Measurements from ENCODE around the gene PSMD8.
"Not testable (repeated sequence)": the region's sequence is repeated elsewhere in the genome, so short reads cannot be mapped to it uniquely, and the experiment has no call there.

PSMD8 gene

GRCh38 chr19:38362076-38362945 is 12.1 kb upstream of the PSMD8 start:
- peak; percentile 81 for DNase-seq

GRCh38 chr19:38362946-38363688 is 11.3 kb upstream of the PSMD8 start:
- DNase-seq = not testable (repeated sequence)

- DNase-seq = no peak
These were observed 7.3 kb upstream of the PSMD8 start for GRCh38 chr19:38367041-38367440.

GRCh38 chr19:38369584-38369983 is 4.8 kb upstream of the PSMD8 start:
- no peak for DNase-seq

GRCh38 chr19:38370299-38370698 is 4.1 kb upstream of the PSMD8 start:
- DNase-seq = no peak

- no peak for DNase-seq
These were observed 3.3 kb upstream of the PSMD8 start for GRCh38 chr19:38371081-38371480.

GRCh38 chr19:38373907-38374331 is 452 bp upstream of the PSMD8 start:
- DNase-seq = no peak

GRCh38 chr19:38375098-38375493 is 725 bp downstream of the PSMD8 start:
- DNase-seq = peak; percentile 22

GRCh38 chr19:38375748-38376147 is 1.4 kb downstream of the PSMD8 start:
- no peak for DNase-seq

GRCh38 chr19:38376576-38376975 is 2.2 kb downstream of the PSMD8 start:
- DNase-seq = no peak

- no peak for DNase-seq
These were observed 2.7 kb downstream of the PSMD8 start for GRCh38 chr19:38377052-38377451.

GRCh38 chr19:38378866-38379265 is 4.5 kb downstream of the PSMD8 start:
- DNase-seq = no peak

- no peak for DNase-seq
These were observed 6.8 kb downstream of the PSMD8 start for GRCh38 chr19:38381138-38381537.

GRCh38 chr19:38383184-38383583 is 8.8 kb downstream of the PSMD8 start:
- DNase-seq = no peak

- DNase-seq = no peak
These were observed 9.4 kb downstream of the PSMD8 start for GRCh38 chr19:38383743-38384142.

GRCh38 chr19:38384209-38385027 is 10.0 kb downstream of the PSMD8 start:
- no peak for DNase-seq

GRCh38 chr19:38385057-38385803 is 10.9 kb downstream of the PSMD8 start:
- DNase-seq = no peak

- no peak for DNase-seq
These were observed 11.5 kb downstream of the PSMD8 start for GRCh38 chr19:38385804-38386257.

- no peak for DNase-seq
These were observed 12.1 kb downstream of the PSMD8 start for GRCh38 chr19:38386300-38386970.

GRCh38 chr19:38386971-38387549 is 12.7 kb downstream of the PSMD8 start:
- no peak for DNase-seq

Data from stimulated activated CD4-positive, alpha-beta T cell treated with anti-CD3 and anti-CD28 coated beads, Interleukin-4, amount 100 ng/mL, for 24 hours (primary cell).